ENCODE data around the gene RTF1. TPM values are rescaled to one million over a fixed set of nuclear protein-coding genes. Genes with fewer than 3 reads are reported as not detected.

RTF1 gene
- polyA plus RNA-seq, 1 donor (not counting 4 experiments of a cell fraction or from before 2014, with no cell fraction given), result 28.5 TPM

- Histone ChIP-seq H2AFZ (ENCODE audit: control insufficient read depth, low read length) (peak overlapping the region; percentile 37), H3K27me3 (ENCODE audit: control insufficient read depth, extremely low read depth, insufficient read depth, low read length) (no peaks in the 10 kb centered on the region), H3K9ac (ENCODE audit: control insufficient read depth, extremely low read depth, insufficient read depth, low read length) (no peak overlapping the region), H3K27ac (ENCODE audit: control insufficient read depth, insufficient read depth, low read length) (peak overlapping the region; percentile 43), H3K9me3 (ENCODE audit: control insufficient read depth, low read depth, low read length) (no peaks in the 10 kb centered on the region), H3K4me2 (ENCODE audit: control insufficient read depth, extremely low read depth, insufficient read depth, low read depth, low read length) (peak overlapping the region; percentile 41), H3K79me2 (ENCODE audit: control insufficient read depth, insufficient read depth, low read length) (peaks cover 8% of the 10 kb centered on the region), H4K20me1 (ENCODE audit: control insufficient read depth, extremely low read depth, insufficient read depth, low read length) (no peaks in the 10 kb centered on the region), H3K36me3 (ENCODE audit: control insufficient read depth in 2 of 2, extremely low read depth in 1 of 2, insufficient read depth in 2 of 2, low read length in 2 of 2) (no peaks in the 10 kb centered on the region), H3K4me1 (ENCODE audit: control insufficient read depth, extremely low read depth, insufficient read depth, low read length) (peaks cover 19% of the 10 kb centered on the region), H3K9me1 (ENCODE audit: control insufficient read depth, extremely low read depth, insufficient read depth, low read length) (no peaks in the 10 kb centered on the region), H3K4me3 (ENCODE audit: control insufficient read depth in 2 of 3, extremely low read depth in 1 of 3, insufficient read depth in 2 of 3, low read depth in 1 of 3, low read length in 3 of 3) (no peak overlapping the region)
- FAIRE-seq (peak; percentile 53), DNase-seq (ENCODE audit: low read depth, low spot score) (no peak)
- dilution Hi-C loops (cut with MboI; ENCODE audit: extremely low pct_ligation_motif_present, low sequenced_read_pairs), result no loop called here
- peak in 1 of 3 experiments; percentile 10 for TF ChIP-seq CTCF (optimal IDR thresholded peaks at IDR 0.05 in 1 of 3, IDR thresholded peaks at IDR 0.05 in 1 of 3, conservative IDR thresholded peaks at IDR 0.05 in 1 of 3; ENCODE audit: extremely low read depth in 1 of 3, insufficient read depth in 2 of 3, low read length in 3 of 3)
- no peak for TF ChIP-seq EZH2 (IDR thresholded peaks at IDR 0.05; ENCODE audit: low read length)
Measured at GRCh38 chr15:41411031-41411430, 5.9 kb upstream of the RTF1 start.

GRCh38 chr15:41411441-41411840 is 5.5 kb upstream of the RTF1 start:
- no peaks in the 10 kb centered on the region for H3K27me3 ChIP-seq (ENCODE audit: control insufficient read depth, extremely low read depth, insufficient read depth, low read length)
- peak overlapping the region; percentile 37 for H2AFZ ChIP-seq (ENCODE audit: control insufficient read depth, low read length)
- H3K4me1 ChIP-seq (ENCODE audit: control insufficient read depth, extremely low read depth, insufficient read depth, low read length), result peaks cover 19% of the 10 kb centered on the region
- no peaks in the 10 kb centered on the region for H3K9me3 ChIP-seq (ENCODE audit: control insufficient read depth, low read depth, low read length)
- dilution Hi-C loops (cut with MboI; ENCODE audit: extremely low pct_ligation_motif_present, low sequenced_read_pairs), result no loop called here
- no peak for DNase-seq (ENCODE audit: low read depth, low spot score)
- H3K79me2 ChIP-seq (ENCODE audit: control insufficient read depth, insufficient read depth, low read length), result peaks cover 12% of the 10 kb centered on the region
- H3K36me3 ChIP-seq (ENCODE audit: control insufficient read depth in 2 of 2, extremely low read depth in 1 of 2, insufficient read depth in 2 of 2, low read length in 2 of 2), result no peaks in the 10 kb centered on the region
- no peaks in the 10 kb centered on the region for H4K20me1 ChIP-seq (ENCODE audit: control insufficient read depth, extremely low read depth, insufficient read depth, low read length)
- peak overlapping the region; percentile 41 for H3K4me2 ChIP-seq (ENCODE audit: control insufficient read depth, extremely low read depth, insufficient read depth, low read depth, low read length)
- no peaks in the 10 kb centered on the region for H3K9me1 ChIP-seq (ENCODE audit: control insufficient read depth, extremely low read depth, insufficient read depth, low read length)
- no peak overlapping the region for H3K4me3 ChIP-seq (ENCODE audit: control insufficient read depth in 2 of 3, extremely low read depth in 1 of 3, insufficient read depth in 2 of 3, low read depth in 1 of 3, low read length in 3 of 3)
- H3K27ac ChIP-seq (ENCODE audit: control insufficient read depth, insufficient read depth, low read length), result peak overlapping the region; percentile 43
- no peak overlapping the region for H3K9ac ChIP-seq (ENCODE audit: control insufficient read depth, extremely low read depth, insufficient read depth, low read length)
- TF ChIP-seq CTCF (optimal IDR thresholded peaks at IDR 0.05 in 1 of 3, IDR thresholded peaks at IDR 0.05 in 1 of 3, conservative IDR thresholded peaks at IDR 0.05 in 1 of 3; ENCODE audit: extremely low read depth in 1 of 3, insufficient read depth in 2 of 3, low read length in 3 of 3) (no peak), EZH2 (IDR thresholded peaks at IDR 0.05; ENCODE audit: low read length) (no peak)
- no peak for FAIRE-seq

All from keratinocyte (primary cell).